KMS-11 (cell line): Measurements from ENCODE around the gene DCAKD.

Experiments used
- H2AFZ ChIP-seq: fragments of 200-600 bp; sonication (generic); 2 replicates; pipeline ENCODE4 v1.6.1; 2016; ENCODE audit warnings: antibody characterized with exemption, mixed run types, low read depth
- H3K27ac ChIP-seq: fragments of 200-600 bp; sonication (generic); 2 replicates; pipeline ENCODE4 v1.6.1; 2016; ENCODE audit warnings: mild to moderate bottlenecking, mixed run types
- H3K27me3 ChIP-seq: fragments of 200-600 bp; sonication (generic); 2 replicates; pipeline ENCODE4 v1.6.1; 2017; ENCODE audit warnings: mild to moderate bottlenecking, low read depth, mixed run types, moderate library complexity; ENCODE audit not compliant: insufficient read depth
- H3K36me3 ChIP-seq: fragments of 200-600 bp; sonication (generic); 2 replicates; pipeline ENCODE4 v1.6.1; 2017; ENCODE audit warnings: mild to moderate bottlenecking, mixed run types; ENCODE audit not compliant: insufficient read depth
- H3K4me1 ChIP-seq: fragments of 200-600 bp; sonication (generic); 2 replicates; pipeline ENCODE4 v1.6.1; 2016; ENCODE audit warnings: mild to moderate bottlenecking, low read depth, mixed run types; ENCODE audit not compliant: poor library complexity, severe bottlenecking
- H3K4me2 ChIP-seq: fragments of 200-600 bp; sonication (generic); 2 replicates; pipeline ENCODE4 v1.7.0; 2016; ENCODE audit warnings: mild to moderate bottlenecking, mixed run types
- H3K4me3 ChIP-seq: fragments of 200-600 bp; sonication (generic); IDR thresholded peaks from 2 replicates; pipeline ENCODE4 v1.6.1; 2017; ENCODE audit warnings: low read depth, low read length, mixed read lengths; ENCODE audit not compliant: insufficient read depth
- H3K79me2 ChIP-seq: fragments of 200-600 bp; sonication (generic); 2 replicates; pipeline ENCODE4 v1.6.1; 2016; ENCODE audit warnings: low read depth, mixed run types; ENCODE audit not compliant: insufficient read depth
- H3K9ac ChIP-seq: fragments of 200-600 bp; sonication (generic); 2 replicates; pipeline ENCODE4 v1.6.1; 2016; ENCODE audit warnings: mild to moderate bottlenecking, mixed run types
- H4K20me1 ChIP-seq: fragments of 200-600 bp; sonication (generic); 2 replicates; pipeline ENCODE4 v1.6.1; 2016; ENCODE audit warnings: mild to moderate bottlenecking, mixed run types; ENCODE audit not compliant: insufficient read depth
- TF ChIP-seq, protein P1 (sequence below): fragments of 200-600 bp; sonication (generic); conservative IDR thresholded peaks from 2 replicates; pipeline ENCODE4 v1.6.1; 2017; ENCODE audit warnings: low read depth, mild to moderate bottlenecking, antibody characterized with exemption, low read length, moderate library complexity, mixed read lengths

The DCAKD gene

GRCh38 chr17:45016237-45016636 is 35.2 kb downstream of the DCAKD start:
- Histone ChIP-seq H3K4me1 (peaks cover 4% of the 10 kb centered on the region), H3K9ac (no peak overlapping the region), H3K4me3 (no peak overlapping the region), H2AFZ (no peak overlapping the region), H3K27me3 (peaks cover 36% of the 10 kb centered on the region), H4K20me1 (no peaks in the 10 kb centered on the region), H3K79me2 (no peaks in the 10 kb centered on the region), H3K27ac (no peak overlapping the region), H3K4me2 (no peak overlapping the region), H3K36me3 (no peaks in the 10 kb centered on the region)
- TF ChIP-seq, protein P1, sequence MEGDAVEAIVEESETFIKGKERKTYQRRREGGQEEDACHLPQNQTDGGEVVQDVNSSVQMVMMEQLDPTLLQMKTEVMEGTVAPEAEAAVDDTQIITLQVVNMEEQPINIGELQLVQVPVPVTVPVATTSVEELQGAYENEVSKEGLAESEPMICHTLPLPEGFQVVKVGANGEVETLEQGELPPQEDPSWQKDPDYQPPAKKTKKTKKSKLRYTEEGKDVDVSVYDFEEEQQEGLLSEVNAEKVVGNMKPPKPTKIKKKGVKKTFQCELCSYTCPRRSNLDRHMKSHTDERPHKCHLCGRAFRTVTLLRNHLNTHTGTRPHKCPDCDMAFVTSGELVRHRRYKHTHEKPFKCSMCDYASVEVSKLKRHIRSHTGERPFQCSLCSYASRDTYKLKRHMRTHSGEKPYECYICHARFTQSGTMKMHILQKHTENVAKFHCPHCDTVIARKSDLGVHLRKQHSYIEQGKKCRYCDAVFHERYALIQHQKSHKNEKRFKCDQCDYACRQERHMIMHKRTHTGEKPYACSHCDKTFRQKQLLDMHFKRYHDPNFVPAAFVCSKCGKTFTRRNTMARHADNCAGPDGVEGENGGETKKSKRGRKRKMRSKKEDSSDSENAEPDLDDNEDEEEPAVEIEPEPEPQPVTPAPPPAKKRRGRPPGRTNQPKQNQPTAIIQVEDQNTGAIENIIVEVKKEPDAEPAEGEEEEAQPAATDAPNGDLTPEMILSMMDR = no peak

- H3K4me2 ChIP-seq = no peak overlapping the region
- H3K4me1 ChIP-seq = no peaks in the 10 kb centered on the region
- TF ChIP-seq, protein P1 = no peak
- H3K4me3 ChIP-seq = no peak overlapping the region
- H3K27me3 ChIP-seq = peaks cover 9% of the 10 kb centered on the region; the same call in 1 of the 2 replicates
- H3K27ac ChIP-seq = no peak overlapping the region
- H2AFZ ChIP-seq = no peak overlapping the region
- H3K79me2 ChIP-seq = no peaks in the 10 kb centered on the region
- no peaks in the 10 kb centered on the region for H4K20me1 ChIP-seq
- no peaks in the 10 kb centered on the region for H3K36me3 ChIP-seq
- H3K9ac ChIP-seq = no peak overlapping the region
Observed at GRCh38 chr17:45013021-45013997, 38.1 kb downstream of the DCAKD start.

DNA sequence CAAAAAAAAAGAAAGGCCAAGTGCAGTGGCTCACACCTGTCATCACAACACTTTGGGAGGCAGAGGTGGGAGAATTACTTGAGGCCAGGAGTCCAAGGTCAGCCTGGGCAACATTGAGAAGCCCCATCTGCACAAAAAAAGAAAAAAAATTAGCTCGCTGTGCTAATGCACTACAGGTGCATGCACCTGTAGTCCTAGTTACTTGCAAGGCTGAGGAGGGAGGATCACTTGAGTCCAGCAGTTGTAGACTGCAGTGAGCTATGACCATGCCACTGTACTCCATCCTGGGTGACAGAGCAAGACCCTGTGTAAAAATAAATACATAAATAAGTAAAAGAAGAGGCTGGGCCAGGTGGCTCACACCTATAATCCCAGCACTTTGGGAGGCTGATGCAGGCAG is 39.7 kb downstream of the DCAKD start:
- Histone ChIP-seq H4K20me1 (no peaks in the 10 kb centered on the region), H3K4me1 (no peaks in the 10 kb centered on the region), H3K27ac (no peak overlapping the region), H2AFZ (no peak overlapping the region), H3K4me2 (no peak overlapping the region), H3K9ac (no peak overlapping the region), H3K79me2 (no peaks in the 10 kb centered on the region), H3K27me3 (peaks cover 8% of the 10 kb centered on the region; the same call in 1 of the 2 replicates), H3K36me3 (no peaks in the 10 kb centered on the region), H3K4me3 (no peak overlapping the region)
- TF ChIP-seq, protein P1 = no peak

DNA sequence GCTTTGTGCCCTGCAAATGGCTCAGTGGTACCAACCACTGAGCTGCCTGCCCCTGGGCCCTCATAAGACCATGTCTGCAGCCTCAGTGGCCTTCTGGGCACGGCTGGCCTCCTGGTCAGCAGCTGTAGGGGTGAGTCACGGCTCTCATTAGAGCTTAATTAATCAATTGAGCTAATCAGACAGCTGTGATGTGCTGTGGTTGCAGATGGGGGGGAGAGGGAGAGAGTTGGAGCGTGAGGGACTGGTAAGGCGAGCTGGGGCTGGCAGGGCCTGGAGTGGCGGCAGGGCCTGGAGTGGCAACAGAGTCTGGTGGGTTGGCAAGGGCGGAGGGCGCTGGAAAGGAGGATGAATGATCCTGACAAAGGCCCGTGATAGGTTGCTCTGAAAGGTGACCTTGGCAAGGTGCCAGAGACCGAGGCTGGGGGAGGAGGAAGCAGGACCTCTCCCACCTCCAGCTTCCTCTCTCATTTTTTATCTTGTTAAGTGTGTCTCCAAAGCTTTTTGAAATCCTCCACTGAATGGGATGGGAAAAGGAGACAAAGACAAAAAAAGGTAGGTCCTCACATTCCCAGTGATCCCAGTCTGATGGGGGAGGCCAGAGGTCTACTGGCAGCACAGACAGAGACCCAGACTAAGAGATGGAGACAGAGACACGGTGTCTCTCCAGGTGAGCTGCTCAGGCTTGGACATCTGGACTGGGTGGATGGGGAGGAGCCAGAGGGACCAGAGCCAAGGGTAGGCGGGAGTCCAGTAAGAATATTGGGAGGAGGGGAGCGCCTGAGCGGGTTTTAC is 41.6 kb downstream of the DCAKD start:
- Histone ChIP-seq H3K27me3 (peaks cover 17% of the 10 kb centered on the region), H3K9ac (no peak overlapping the region), H3K4me2 (no peak overlapping the region), H3K4me3 (no peak overlapping the region), H3K36me3 (no peaks in the 10 kb centered on the region), H3K27ac (no peak overlapping the region), H3K79me2 (no peaks in the 10 kb centered on the region), H2AFZ (no peak overlapping the region), H4K20me1 (no peaks in the 10 kb centered on the region), H3K4me1 (no peaks in the 10 kb centered on the region)
- TF ChIP-seq, protein P1 = no peak
